K562 (cell line): ENCODE data around the gene DVL3. TPM values are rescaled to one million over a fixed set of nuclear protein-coding genes. Genes with fewer than 3 reads are reported as not detected.

ENCODE experiments used
- ATAC-seq: fragments of 200-7000 bp; cut with Tn5 transposase; 3 replicates; pipeline ENCODE4 v1.9.1; 2020; ENCODE audit warnings: moderate library complexity
- BruUV-seq: library from RNA; stranded (reverse); fragments of 400-500 nt; replicated peaks from 2 replicates; lab custom pipeline; 2021; lab: Mats Ljungman, UMichigan
- CTCF ChIA-PET: fragments of 300-600 bp; formaldehyde crosslinking; extraction: SDS; loops from one replicate; lab custom pipeline; 2021; ENCODE audit warnings: low intra/inter-chr PET ratio; lab: Yijun Ruan, JAX
- POLR2A ChIA-PET: fragments of 300-600, 350-650 bp; sonication (Branson Sonifier 250); formaldehyde crosslinking; extraction: SDS; loops from one replicate; lab custom pipeline; 2021; ENCODE audit warnings: antibody characterized with exemption, inconsistent platforms; lab: Yijun Ruan, JAX
- DNase-seq, 4 experiments: peaks; one replicate each; pipeline versions ENCODE4 v3.0.0 to v3.0.0-alpha.2; 2011 to 2018; ENCODE audit warnings: low spot score in 3 of 4, mixed read lengths in 3 of 4; ENCODE audit errors: extremely low read depth in 1 of 4
- FAIRE-seq: peaks from 2 replicates; lab custom pipeline; 2011; peaks lifted over from hg19 to GRCh38; lab: Jason Lieb, UNC
- H2AFZ ChIP-seq: 2 replicates; pipeline ENCODE4 v1.6.0; 2011; ENCODE audit warnings: low read depth, low read length, control low read depth, inconsistent platforms
- H3K27ac ChIP-seq: fragments of 200-600 bp; 3 replicates; pipeline ENCODE4 v1.8.0; 2011; ENCODE audit warnings: low read depth, mild to moderate bottlenecking, control low read depth, inconsistent platforms, low read length, moderate library complexity, mixed read lengths; ENCODE audit errors: extremely low read depth
- H3K27me3 ChIP-seq, 2 experiments: fragments of 300-600 bp in 1 of 2; 2 replicates in 1 of 2; 3 replicates in 1 of 2; pipeline versions ENCODE4 v1.6.0 to v1.8.0; 2011; ENCODE audit warnings: inconsistent platforms in 2 of 2, low read length in 2 of 2, mild to moderate bottlenecking in 1 of 2, mixed read lengths in 1 of 2, moderate library complexity in 1 of 2; ENCODE audit not compliant: control insufficient read depth in 2 of 2, insufficient read depth in 2 of 2
- H3K36me3 ChIP-seq: fragments of 300-600 bp; 3 replicates; pipeline ENCODE4 v1.8.0; 2011; ENCODE audit warnings: mild to moderate bottlenecking, low read length, inconsistent platforms; ENCODE audit not compliant: control insufficient read depth, insufficient read depth
- H3K4me1 ChIP-seq, 2 experiments: fragments of 200-600 bp in 1 of 2; replicated peaks in 1 of 2; 2 replicates in 1 of 2; 3 replicates in 1 of 2; pipeline versions ENCODE4 v1.5.1 to v1.8.0; 2011; ENCODE audit warnings: inconsistent platforms in 2 of 2, low read length in 2 of 2, mild to moderate bottlenecking in 1 of 2, mixed read lengths in 1 of 2, moderate library complexity in 1 of 2; ENCODE audit not compliant: control insufficient read depth in 2 of 2, insufficient read depth in 2 of 2
- H3K4me2 ChIP-seq: 2 replicates; pipeline ENCODE4 v1.6.1; 2011; ENCODE audit warnings: low read length, control low read depth, inconsistent platforms, mixed read lengths; ENCODE audit not compliant: insufficient read depth
- H3K4me3 ChIP-seq: fragments of 200-600 bp; sonication (generic), shearing (Covaris generic); 2 replicates; pipeline ENCODE4 v1.5.1; 2016; ENCODE audit warnings: control low read depth, inconsistent platforms
- H3K79me2 ChIP-seq: fragments of 200-600 bp; 3 replicates; pipeline ENCODE4 v1.8.0; 2011; ENCODE audit warnings: low read length, inconsistent platforms; ENCODE audit not compliant: control insufficient read depth, insufficient read depth
- H3K9ac ChIP-seq, 2 experiments: 2 replicates each; pipeline versions ENCODE4 v1.6.0 to v1.6.1; 2011; ENCODE audit warnings: low read depth in 2 of 2, low read length in 2 of 2, control low read depth in 1 of 2, inconsistent platforms in 1 of 2, mild to moderate bottlenecking in 1 of 2, mixed read lengths in 1 of 2; ENCODE audit not compliant: insufficient read depth in 1 of 2
- H3K9me1 ChIP-seq: one replicate; pipeline ENCODE4 v1.6.0; 2011; ENCODE audit warnings: inconsistent platforms, mild to moderate bottlenecking, low read length, moderate library complexity; ENCODE audit not compliant: control insufficient read depth, insufficient read depth
- H3K9me3 ChIP-seq: replicated peaks from 2 replicates; pipeline ENCODE4 v1.5.1; 2011; ENCODE audit warnings: low read depth, low read length, inconsistent platforms; ENCODE audit not compliant: control insufficient read depth, insufficient read depth
- H4K20me1 ChIP-seq: replicated peaks from 2 replicates; pipeline ENCODE4 v1.6.1; 2011; ENCODE audit warnings: low read length, inconsistent platforms, mixed read lengths; ENCODE audit not compliant: control insufficient read depth, insufficient read depth
- ATF1 ChIP-seq, 2 experiments: fragments of 450-650 bp in 1 of 2; IDR thresholded peaks; 2 replicates each; pipeline ENCODE4 v1.6.1; 2016; ENCODE audit warnings: missing compliant biosample characterization in 1 of 2, missing genetic modification characterization in 1 of 2
- CEBPZ ChIP-seq: fragments of 150-350 bp; IDR thresholded peaks from 2 replicates; pipeline ENCODE4 v1.6.1; 2014; ENCODE audit warnings: low read depth, mild to moderate bottlenecking, low read length, borderline replicate concordance
- FOXK1 ChIP-seq: sonication (generic); formaldehyde crosslinking; IDR thresholded peaks from 2 replicates; pipeline ENCODE4 v1.8.0; 2022; ENCODE audit warnings: missing genetic modification reagents, mild to moderate bottlenecking, borderline replicate concordance
- KDM2B ChIP-seq: fragments of 250-450 bp; sonication (Bioruptor Pico); IDR thresholded peaks from 2 replicates; pipeline ENCODE4 v1.8.0; 2021; ENCODE audit warnings: mild to moderate bottlenecking, moderate library complexity
- ZFP91 ChIP-seq: sonication (generic); formaldehyde crosslinking; IDR thresholded peaks from 2 replicates; pipeline ENCODE4 v1.8.0; 2022; ENCODE audit warnings: mild to moderate bottlenecking, missing genetic modification reagents
- ZNF318 ChIP-seq, 2 experiments: fragments of 450-650 bp; IDR thresholded peaks; 2 replicates each; pipeline ENCODE4 v1.6.1; 2016; ENCODE audit warnings: mild to moderate bottlenecking in 2 of 2, borderline replicate concordance in 1 of 2, low read depth in 1 of 2, moderate library complexity in 1 of 2
- WGBS: fragments of 100-300 bp; shearing (Covaris generic); methylation state at CpG from one replicate; pipeline ENCODE4 v1.1.6; 2016; ENCODE audit warnings: low coverage, mixed read lengths; ENCODE audit not compliant: insufficient coverage; ENCODE audit errors: missing lambda C conversion rate; 5-methylcytosine and 5-hydroxymethylcytosine counted together
- in situ Hi-C: fragments of 300-500 bp; cut with MboI; formaldehyde crosslinking; loops from 4 replicates; pipeline ENCODE4 v1.15.0; 2018; ENCODE audit warnings: inconsistent platforms, mixed read lengths
- intact Hi-C: fragments of 100-400 bp; cut with micrococcal nuclease; formaldehyde crosslinking; loops from 2 replicates; pipeline ENCODE4 v1.14.2; 2022
- polyA plus RNA-seq, 8 experiments: library from polyadenylated mRNA; depleted of rRNA in 4 of 8; stranded (reverse) in 5 of 8; unstranded in 3 of 8; fragments of >200 nt; fragmentation: Nextera tagmentation in 2 of 8; fragmentation: Illumina TruSeq in 1 of 8; extraction: Ambion mirVana in 2 of 8; extraction: Trizol in 1 of 8; gene quantifications; 2 replicates each; pipeline versions ENCODE4 v1.2.1 to v1.2.3, GENCODE V29; 2011 to 2014; ENCODE audit warnings: inconsistent platforms in 1 of 8, missing spikeins in 1 of 8
- total RNA-seq, 7 experiments: library from RNA; depleted of rRNA in 6 of 7; stranded (reverse); fragments of >200 nt in 6 of 7; fragmentation: Illumina TruSeq in 2 of 7; extraction: Trizol in 2 of 7; gene quantifications; 2 replicates each; pipeline versions ENCODE4 v1.2.1 to v1.2.3, GENCODE V29; 2011 to 2021; ENCODE audit warnings: low replicate concordance in 1 of 7

The DVL3 gene
- total and polyA plus RNA-seq, 9 of the 15 experiments (the other 6 are each of a cell fraction or from before 2014, with no cell fraction given): 3.1 to 57.9 (median 20.1) TPM

DNA sequence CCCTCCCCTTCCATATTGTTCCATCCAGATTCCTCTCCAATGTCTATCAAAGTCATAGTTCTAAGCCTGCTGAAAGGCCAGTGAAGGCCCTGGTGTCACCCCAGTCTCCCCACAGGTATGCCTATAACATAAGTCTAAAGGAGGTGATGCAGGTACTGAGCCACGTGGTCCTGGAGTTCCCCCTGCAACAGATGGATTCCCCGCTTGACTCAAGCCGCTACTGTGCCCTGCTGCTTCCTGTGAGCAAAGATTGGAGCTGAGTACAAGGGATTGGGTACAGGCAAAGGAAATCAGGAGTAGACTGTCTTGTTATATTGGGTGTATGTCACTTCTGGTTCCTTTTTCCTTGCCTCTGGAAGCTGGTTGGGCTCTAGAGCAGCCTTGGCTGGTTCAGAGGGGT is 11.8 kb upstream of the DVL3 start:
- Histone ChIP-seq H3K9me3 (no peaks in the 10 kb centered on the region), H3K27ac (no peak overlapping the region), H3K9me1 (peaks cover 2% of the 10 kb centered on the region), H3K4me3 (no peak overlapping the region), H3K4me2 (no peak overlapping the region), H3K4me1 (no peaks in the 10 kb centered on the region; a peak in 1 of 5 replicates), H2AFZ (no peak overlapping the region), H3K27me3 (no peaks in the 10 kb centered on the region), H3K79me2 (peaks cover 3% of the 10 kb centered on the region; the same call in 1 of the 3 replicates), H3K36me3 (peaks cover 71% of the 10 kb centered on the region), H4K20me1 (no peaks in the 10 kb centered on the region), H3K9ac (no peak overlapping the region)
- ATAC-seq: no peak
- FAIRE-seq: no peak
- ChIA-PET CTCF (no interaction called here), POLR2A (interaction anchor here (0.6 to 4.1 kb wide), 4 partner anchors 8 to 248 kb away, joined by 3 to 48 read pairs (median 4); partner anchors contain the start of gene EIF2B5)
- no peak for DNase-seq
- in situ Hi-C loops (no loop called here), intact Hi-C loops (no loop called here)
- no TSS peak for BruUV-seq
- 100% methylated on average over 2 of the region's 3 CpGs for WGBS
- TF ChIP-seq FOXK1: no peak
- no peak for TF ChIP-seq ZFP91 (CRISPR knock-in tag)
- TF ChIP-seq ATF1 (CRISPR knock-in tag; IDR thresholded peaks at IDR 0.05): no peak
- no peak for TF ChIP-seq ATF1 (tag; IDR thresholded peaks at IDR 0.05)
- no peak for TF ChIP-seq KDM2B
- TF ChIP-seq ZNF318 (IDR thresholded peaks at IDR 0.05; ENCODE audit: borderline replicate concordance in 1 of 2, low read depth in 1 of 2): no peak
- no peak for TF ChIP-seq CEBPZ
